DND-41 (cell line): ENCODE results near the gene KIF4A.

ENCODE experiments used
- ATAC-seq: fragments of 200-7000 bp; cut with Tn5 transposase; 3 replicates; pipeline ENCODE4 v1.9.1; 2021; ENCODE audit warnings: low read depth; ENCODE audit not compliant: insufficient read depth
- DNase-seq: peaks from one replicate; pipeline ENCODE4 v3.0.0-alpha.2; 2020
- H2AFZ ChIP-seq: 2 replicates; pipeline ENCODE4 v1.6.0; 2012; ENCODE audit warnings: low read depth, low read length
- H3K27ac ChIP-seq: 2 replicates; pipeline ENCODE4 v1.5.1; 2012; ENCODE audit warnings: low read length, inconsistent platforms
- H3K27me3 ChIP-seq: fragments of 200-600 bp; sonication (generic); 2 replicates; pipeline ENCODE4 v1.6.0; 2012; ENCODE audit warnings: low read length, mild to moderate bottlenecking, inconsistent platforms; ENCODE audit not compliant: insufficient read depth, poor library complexity
- H3K36me3 ChIP-seq: 2 replicates; pipeline ENCODE4 v1.5.1; 2012; ENCODE audit warnings: low read length, inconsistent platforms; ENCODE audit not compliant: insufficient read depth
- H3K4me1 ChIP-seq: 2 replicates; pipeline ENCODE4 v1.5.1; 2012; ENCODE audit warnings: mild to moderate bottlenecking, low read length; ENCODE audit not compliant: insufficient read depth
- H3K4me2 ChIP-seq: 2 replicates; pipeline ENCODE4 v1.6.0; 2012; ENCODE audit warnings: mild to moderate bottlenecking, moderate library complexity, low read length, inconsistent platforms; ENCODE audit not compliant: insufficient read depth
- H3K4me3 ChIP-seq, 2 experiments: fragments of 200-600 bp in 1 of 2; shearing (Covaris generic) in 1 of 2; 2 replicates each; pipeline ENCODE4 v1.5.1; 2012 to 2016; ENCODE audit warnings: inconsistent platforms in 2 of 2, low read length in 2 of 2, mild to moderate bottlenecking in 2 of 2, low read depth in 1 of 2, moderate library complexity in 1 of 2
- H3K79me2 ChIP-seq: 2 replicates; pipeline ENCODE4 v1.6.0; 2012; ENCODE audit warnings: low read length, inconsistent platforms; ENCODE audit not compliant: insufficient read depth
- H3K9ac ChIP-seq: 2 replicates; pipeline ENCODE4 v1.6.0; 2012; ENCODE audit warnings: low read depth, mild to moderate bottlenecking, inconsistent platforms, low read length, moderate library complexity
- H3K9me3 ChIP-seq: 2 replicates; pipeline ENCODE4 v1.5.1; 2012; ENCODE audit warnings: low read length, moderate library complexity, mild to moderate bottlenecking, inconsistent platforms; ENCODE audit not compliant: insufficient read depth, severe bottlenecking
- H4K20me1 ChIP-seq: 2 replicates; pipeline ENCODE4 v1.6.0; 2012; ENCODE audit warnings: low read length; ENCODE audit not compliant: insufficient read depth
- CTCF ChIP-seq: IDR thresholded peaks from 2 replicates; pipeline ENCODE4 v1.5.1; 2012; ENCODE audit warnings: borderline replicate concordance, low read length, moderate library complexity, mild to moderate bottlenecking; ENCODE audit not compliant: poor library complexity, severe bottlenecking; ENCODE audit errors: extremely low read depth
- EZH2 ChIP-seq: IDR thresholded peaks from 3 replicates; pipeline ENCODE4 v1.6.1; 2012; ENCODE audit warnings: borderline replicate concordance, low read depth, mild to moderate bottlenecking, moderate library complexity, low read length, inconsistent platforms; ENCODE audit not compliant: severe bottlenecking

The KIF4A gene

DNA sequence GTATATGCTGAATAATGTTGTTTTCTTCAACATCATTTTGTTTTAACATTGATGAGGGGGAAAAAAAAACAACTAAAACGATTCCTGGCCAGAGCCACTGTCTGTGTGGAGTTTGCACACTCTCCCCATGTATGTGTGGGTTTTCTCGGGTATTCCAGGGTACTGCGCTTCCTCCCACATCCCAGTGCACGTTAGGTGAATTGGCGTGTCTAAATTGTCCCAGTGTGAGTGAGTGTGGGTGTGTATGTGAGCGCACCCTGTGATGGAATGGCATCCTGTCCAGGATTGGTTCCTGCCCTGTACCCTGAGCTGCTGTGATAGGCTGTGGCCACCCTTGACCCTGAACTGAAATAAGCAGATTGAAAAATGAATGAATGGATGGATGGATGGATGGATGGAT, 152.3 kb downstream of the KIF4A start:
- DNase-seq, result no peak
- ATAC-seq, result no peak
- Histone ChIP-seq H3K36me3 (no peaks in the 10 kb centered on the region), H3K9me3 (no peaks in the 10 kb centered on the region), H3K4me1 (no peaks in the 10 kb centered on the region), H3K27me3 (peaks cover 3% of the 10 kb centered on the region), H3K79me2 (no peaks in the 10 kb centered on the region), H3K4me3 (no peak overlapping the region), H3K9ac (no peak overlapping the region), H2AFZ (no peak overlapping the region), H3K4me2 (no peak overlapping the region), H3K27ac (no peak overlapping the region), H4K20me1 (no peaks in the 10 kb centered on the region)
- TF ChIP-seq CTCF (no peak), EZH2 (no peak)

- no peak within 1 kb of the TSS for H3K4me3 ChIP-seq
- no peak for DNase-seq
- H3K9me3 ChIP-seq, result no peaks in the 10 kb centered on the region
- H3K36me3 ChIP-seq, result no peaks in the 10 kb centered on the region
- no peak within 1 kb of the TSS for H3K27ac ChIP-seq
- no peak within 1 kb of the TSS for H3K9ac ChIP-seq
- no peaks in the 10 kb centered on the region for H3K27me3 ChIP-seq
- H4K20me1 ChIP-seq, result no peaks in the 10 kb centered on the region
- H3K79me2 ChIP-seq, result no peaks in the 10 kb centered on the region
- no peak within 1 kb of the TSS for H2AFZ ChIP-seq
- TF ChIP-seq EZH2 (no peak), CTCF (no peak)
- H3K4me2 ChIP-seq, result no peak within 1 kb of the TSS
- no peak for ATAC-seq
- no peaks in the 10 kb centered on the region for H3K4me1 ChIP-seq
Measured at GRCh38 chrX:70444326-70444945, 154.5 kb downstream of the KIF4A start, which contains the start of gene DLG3. DLG3 (plus strand) TSS chrX:70444835; CDS start chrX:70445202, 367 bp downstream.

DNA sequence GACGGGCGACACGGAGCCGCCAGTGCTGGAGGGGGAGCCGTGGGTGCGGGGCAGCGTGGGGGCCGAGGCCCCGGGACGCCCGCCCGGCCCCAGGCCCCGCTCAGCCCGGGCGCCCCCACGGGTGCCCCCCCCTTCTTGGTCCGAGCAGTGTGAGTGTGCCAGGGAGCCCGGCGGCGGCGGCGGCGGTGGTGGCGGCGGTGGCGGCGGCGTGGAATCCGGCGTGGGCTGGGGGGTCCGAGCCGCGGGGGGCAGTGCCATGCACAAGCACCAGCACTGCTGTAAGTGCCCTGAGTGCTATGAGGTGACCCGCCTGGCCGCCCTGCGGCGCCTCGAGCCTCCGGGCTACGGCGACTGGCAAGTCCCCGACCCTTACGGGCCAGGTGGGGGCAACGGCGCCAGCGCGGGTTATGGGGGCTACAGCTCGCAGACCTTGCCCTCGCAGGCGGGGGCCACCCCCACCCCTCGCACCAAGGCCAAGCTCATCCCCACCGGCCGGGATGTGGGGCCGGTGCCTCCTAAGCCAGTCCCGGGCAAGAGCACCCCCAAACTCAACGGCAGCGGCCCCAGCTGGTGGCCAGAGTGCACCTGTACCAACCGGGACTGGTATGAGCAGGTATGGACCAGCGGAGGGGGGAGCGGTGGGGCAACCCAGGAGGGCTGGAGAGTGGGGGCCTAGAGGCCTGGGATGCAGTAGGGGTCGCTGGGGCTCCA, 155.2 kb downstream of the KIF4A start:
- H3K4me3 ChIP-seq, result no peak overlapping the region
- no peak overlapping the region for H3K27ac ChIP-seq
- TF ChIP-seq EZH2, result no peak
- no peak for TF ChIP-seq CTCF
- H3K36me3 ChIP-seq, result no peaks in the 10 kb centered on the region
- no peak overlapping the region for H3K4me2 ChIP-seq
- H3K9ac ChIP-seq, result no peak overlapping the region
- no peaks in the 10 kb centered on the region for H3K9me3 ChIP-seq
- no peak for DNase-seq
- ATAC-seq, result no peak
- H4K20me1 ChIP-seq, result no peaks in the 10 kb centered on the region
- no peaks in the 10 kb centered on the region for H3K4me1 ChIP-seq
- no peaks in the 10 kb centered on the region for H3K79me2 ChIP-seq
- H3K27me3 ChIP-seq, result no peaks in the 10 kb centered on the region
- no peak overlapping the region for H2AFZ ChIP-seq
